Choroid plexus epithelial cell (primary cell): ENCODE measurements around the gene AGPAT4.
A peak's percentile ranks its signal among the peaks of the same experiment; 100 is the strongest.
"Not testable (repeated sequence)": the region's sequence is repeated elsewhere in the genome, so short reads cannot be mapped to it uniquely, and the experiment has no call there.

Source experiments
- DNase-seq: peaks from one replicate; pipeline ENCODE4 v3.0.0-alpha.2; 2010; ENCODE audit warnings: low read depth
- H3K4me3 ChIP-seq: 2 replicates; pipeline ENCODE4 v1.5.1; 2011; ENCODE audit warnings: low read depth, mild to moderate bottlenecking, control low read depth, low read length, moderate library complexity
- CTCF ChIP-seq: conservative IDR thresholded peaks from 2 replicates; pipeline ENCODE4 v1.5.1; 2011; ENCODE audit warnings: low read depth, mild to moderate bottlenecking, control low read depth, inconsistent platforms, low read length, moderate library complexity

AGPAT4 gene

GRCh38 chr6:161228096-161228495 is 45.8 kb downstream of the AGPAT4 start:
- no peak for DNase-seq
- no peak for TF ChIP-seq CTCF
- H3K4me3 ChIP-seq, result no peak overlapping the region

GRCh38 chr6:161227004-161227960 is 46.6 kb downstream of the AGPAT4 start:
- DNase-seq, result peak; percentile 57
- no peak overlapping the region for H3K4me3 ChIP-seq
- TF ChIP-seq CTCF, result no peak

GRCh38 chr6:161226009-161226964 is 47.6 kb downstream of the AGPAT4 start:
- DNase-seq, result no peak
- TF ChIP-seq CTCF, result no peak
- H3K4me3 ChIP-seq, result no peak overlapping the region

GRCh38 chr6:161225681-161226008 is 48.2 kb downstream of the AGPAT4 start:
- TF ChIP-seq CTCF, result no peak
- peak; percentile 30 for DNase-seq
- no peak overlapping the region for H3K4me3 ChIP-seq

- H3K4me3 ChIP-seq, DNase-seq: not testable (repeated sequence)
Observed at GRCh38 chr6:161224951-161225680, 48.7 kb downstream of the AGPAT4 start.

GRCh38 chr6:161223646-161224045 is 50.2 kb downstream of the AGPAT4 start:
- no peak overlapping the region for H3K4me3 ChIP-seq
- no peak for TF ChIP-seq CTCF
- no peak for DNase-seq
